ENCODE data around the gene LAGE3. TPM values are rescaled to one million over a fixed set of nuclear protein-coding genes. Genes with fewer than 3 reads are reported as not detected.

LAGE3 gene
- total and polyA plus RNA-seq, 2 of the 8 experiments (the other 6 are each of a cell fraction or from before 2014, with no cell fraction given) = 44.5 to 102 TPM

GRCh38 chrX:154470914-154471568 is 8.0 kb downstream of the LAGE3 start:
- Histone ChIP-seq H3K4me3 (ENCODE audit: extremely low read depth in 1 of 4, insufficient read depth in 2 of 4, low read depth in 3 of 4, low read length in 4 of 4) (no peak overlapping the region), H4K91ac (replicated peaks; ENCODE audit: insufficient read length, low read length) (no peak overlapping the region), H3K27ac (ENCODE audit: low read depth, low read length) (no peak overlapping the region), H2BK15ac (ENCODE audit: low read length) (no peak overlapping the region), H2BK12ac (ENCODE audit: low read depth, low read length) (no peak overlapping the region), H2AK5ac (ENCODE audit: low read depth, low read length) (no peak overlapping the region), H2BK120ac (replicated peaks; ENCODE audit: low read depth, low read length) (no peak overlapping the region), H3K79me2 (ENCODE audit: control insufficient read depth in 1 of 2, insufficient read depth in 2 of 2, low read length in 2 of 2) (no peaks in the 10 kb centered on the region), H4K20me1 (replicated peaks in 1 of 2; ENCODE audit: control insufficient read depth in 1 of 2, insufficient read depth in 2 of 2, low read length in 2 of 2) (no peaks in the 10 kb centered on the region), H4K5ac (ENCODE audit: insufficient read length, low read depth, low read length) (no peak overlapping the region), H3K23ac (ENCODE audit: insufficient read length) (no peak overlapping the region), H3K14ac (ENCODE audit: insufficient read length) (no peak overlapping the region), H3K56ac (replicated peaks; ENCODE audit: insufficient read length, low read depth, low read length) (no peak overlapping the region), H3K36me3 (ENCODE audit: control insufficient read depth in 2 of 4, insufficient read depth in 4 of 4, low read length in 3 of 4) (peaks cover 0 to 27% (median 5%) of the 10 kb centered on the region in 4 experiments; a peak in 5 of 8 replicates), H2BK5ac (ENCODE audit: low read depth, low read length) (no peak overlapping the region), H3K18ac (ENCODE audit: extremely low read depth, low read length) (no peak overlapping the region), H3K4me2 (ENCODE audit: insufficient read depth in 1 of 2, low read depth in 2 of 2, low read length in 2 of 2) (no peak overlapping the region), H3K4ac (replicated peaks; ENCODE audit: insufficient read length, low read depth, low read length) (no peak overlapping the region), H3K27me3 (replicated peaks in 1 of 4; ENCODE audit: control insufficient read depth in 3 of 4, extremely low read depth in 1 of 4, insufficient read depth in 3 of 4, low read length in 3 of 4) (no peaks in the 10 kb centered on the region), H3K4me1 (replicated peaks in 1 of 4; ENCODE audit: control insufficient read depth in 3 of 4, insufficient read depth in 4 of 4, low read length in 3 of 4) (no peaks in the 10 kb centered on the region), H2AFZ (ENCODE audit: low read length) (no peak overlapping the region), H3K9me3 (ENCODE audit: insufficient read depth in 2 of 2, low read depth in 1 of 2, low read length in 1 of 2) (no peaks in the 10 kb centered on the region), H3K23me2 (ENCODE audit: low read depth, low read length) (no peaks in the 10 kb centered on the region), H4K8ac (ENCODE audit: extremely low read depth, insufficient read depth, low read length) (no peak overlapping the region), H3K79me1 (ENCODE audit: low read depth, low read length) (no peaks in the 10 kb centered on the region), H2BK20ac (ENCODE audit: low read length) (no peak overlapping the region), H3K9ac (replicated peaks in 1 of 4; ENCODE audit: extremely low read depth in 1 of 4, low read depth in 3 of 4, low read length in 3 of 4) (no peak overlapping the region)
- DNase-seq (ENCODE audit: low read depth in 1 of 2, low spot score in 2 of 2) (no peak), FAIRE-seq (no peak)
- ChIA-PET CTCF (ENCODE audit: partially characterized antibody) (interaction anchor here (3.1 kb wide), 1 partner anchor 12 kb away, joined by 11 read pairs; the partner anchor contains the start of gene PLXNA3), POLR2A (ENCODE audit: partially characterized antibody) (interaction anchor here (1.2 kb wide), 1 partner anchor 16 kb away, joined by 3 read pairs; no protein-coding TSS in a partner anchor)
- WGBS, 2 experiments (ENCODE audit: extremely low coverage in 1 of 2, insufficient coverage in 1 of 2, insufficient read length in 1 of 2, insufficient replicate concordance in 2 of 2, low coverage in 1 of 2, low lambda C conversion rate in 2 of 2, missing lambda C conversion rate in 1 of 2) = 95% methylated on average over 17 of the region's 23 CpGs; no CpG with 5 or more reads in 1 of the 2 experiments
- TF ChIP-seq CBX8 (IDR thresholded peaks at IDR 0.05; ENCODE audit: borderline replicate concordance, low read depth, low read length) (no peak), POLR2A (IDR thresholded peaks at IDR 0.05; ENCODE audit: control extremely low read depth in 1 of 2, low read depth in 2 of 2, low read length in 2 of 2) (no peak)
